Glomerular visceral epithelial cell (primary cell): ENCODE data around the gene TIPARP.
A peak's percentile ranks its signal among the peaks of the same experiment; 100 is the strongest.

Source experiments
- DNase-seq: peaks from one replicate; pipeline ENCODE4 v3.0.0-alpha.2; 2016; ENCODE audit errors: extremely low spot score

The TIPARP gene

GRCh38 chr3:156674046-156674910, at the start of gene TIPARP:
Gene TIPARP, plus strand, starts transcription at chr3:156674590. Its CDS starts 3,108 bp downstream, at chr3:156677698.
- peak; percentile 98 for DNase-seq

GRCh38 chr3:156626104-156626503, 48.3 kb upstream of the TIPARP start:
- peak; percentile 42 for DNase-seq

- DNase-seq = peak; percentile 19
Observed at GRCh38 chr3:156627946-156628569, 46.3 kb upstream of the TIPARP start.

DNA sequence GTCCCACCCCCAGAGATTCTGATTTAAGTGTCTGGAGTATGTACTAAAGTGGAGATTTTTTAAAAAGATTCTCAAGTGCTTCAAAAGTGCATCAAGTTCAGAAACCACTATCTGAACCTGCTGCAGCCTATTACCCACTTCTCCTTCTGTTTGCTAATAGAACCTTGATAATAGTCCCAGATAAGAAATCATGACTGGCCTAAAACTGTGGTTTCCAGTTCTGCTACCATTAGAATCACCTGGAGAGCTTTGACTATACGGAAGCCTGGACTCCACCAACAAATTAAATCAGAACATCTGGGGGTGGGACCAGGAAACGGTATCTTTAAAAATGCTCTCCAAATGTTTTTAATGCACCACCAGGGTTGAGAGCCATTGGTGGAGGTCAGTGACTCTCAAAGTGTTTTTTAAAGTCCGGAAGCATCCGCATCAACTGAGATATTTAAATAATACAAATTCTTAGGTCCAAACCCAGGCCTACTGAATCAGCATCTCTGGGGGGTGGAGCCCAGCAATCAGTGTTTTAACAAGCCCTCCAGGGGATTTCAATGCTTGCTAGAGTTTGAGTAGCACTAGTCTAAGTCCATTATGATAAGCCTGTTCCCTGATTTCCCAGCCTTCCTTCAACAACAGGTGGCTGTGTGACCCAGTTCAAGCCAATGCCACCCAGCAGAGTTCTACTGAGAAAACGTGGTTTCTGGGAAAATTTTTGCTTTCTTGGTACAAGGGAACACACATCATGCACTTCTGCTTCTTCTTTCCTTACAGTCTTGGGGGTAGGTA, 45.4 kb upstream of the TIPARP start:
- DNase-seq = no peak

DNA sequence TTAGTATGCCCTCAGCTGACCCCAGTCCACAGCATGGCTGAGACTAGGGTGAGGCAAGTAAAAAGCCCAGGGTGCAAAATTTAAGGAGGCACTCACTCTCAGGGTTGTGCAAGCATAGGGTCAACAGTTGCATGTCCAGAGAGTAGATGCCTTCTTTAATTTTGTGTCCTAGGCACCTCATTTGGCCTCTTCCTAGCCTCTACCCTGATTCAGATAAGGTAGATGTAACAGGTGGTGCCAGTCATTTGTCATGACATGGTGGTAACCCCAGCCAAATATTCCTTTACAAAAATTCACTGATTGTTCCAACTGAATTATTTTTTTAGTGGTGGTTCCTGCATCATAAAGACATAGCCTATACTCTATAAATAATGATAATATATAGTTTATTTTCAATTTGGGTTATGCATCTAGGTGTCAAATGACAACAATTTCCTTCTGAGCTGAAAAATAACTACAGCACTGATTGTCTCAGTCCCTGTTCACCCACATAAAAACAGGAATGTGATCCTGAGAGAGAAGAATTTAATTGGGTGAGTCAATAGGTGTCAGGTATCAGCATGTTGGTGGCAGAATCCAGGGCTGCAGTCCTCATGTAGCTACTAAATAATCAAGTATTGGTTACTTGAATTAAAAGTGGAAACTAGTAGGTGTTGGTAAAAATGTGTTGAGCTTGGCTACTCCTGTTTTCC, 44.2 kb upstream of the TIPARP start:
- peak; percentile 47 for DNase-seq

GRCh38 chr3:156630773-156631093, 43.7 kb upstream of the TIPARP start:
- peak; percentile 25 for DNase-seq

DNA sequence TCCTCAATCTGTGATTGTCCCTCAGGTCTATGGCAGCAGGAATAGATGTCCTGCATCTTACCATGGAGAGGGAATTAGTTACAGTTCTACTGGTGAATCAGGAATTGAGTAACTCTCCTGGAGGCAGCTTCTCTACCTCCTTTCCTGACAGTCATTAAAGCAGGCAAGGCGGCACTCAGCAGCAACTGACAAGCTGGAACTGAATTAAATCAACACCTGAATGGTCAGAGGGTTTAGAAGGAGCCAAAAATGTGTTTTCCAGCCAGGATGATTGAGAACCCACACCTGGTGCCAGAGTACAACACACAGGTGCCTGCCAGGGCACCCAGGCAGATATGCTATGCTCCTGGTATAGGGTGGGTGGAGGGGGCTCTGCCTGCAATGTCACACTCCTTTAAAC, 43.1 kb upstream of the TIPARP start:
- no peak for DNase-seq

DNA sequence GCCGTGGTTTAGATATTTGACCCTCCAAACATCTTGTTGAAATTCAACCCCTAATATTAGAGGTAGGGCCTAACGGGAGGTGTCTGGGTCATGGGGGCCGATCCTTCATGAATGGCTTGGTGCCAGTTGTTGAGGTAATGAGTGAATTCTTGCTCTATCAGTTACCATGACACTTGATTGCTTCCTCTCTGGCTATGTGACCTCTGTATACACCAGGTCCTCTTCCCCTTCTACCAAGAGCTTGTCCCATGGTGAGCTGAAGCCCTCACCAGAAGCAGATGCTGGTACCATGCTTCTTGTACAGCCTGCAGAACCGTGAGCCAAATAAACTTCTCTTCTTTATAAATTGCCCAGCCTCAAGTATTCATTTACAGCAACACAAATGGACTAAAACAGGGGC, 41.8 kb upstream of the TIPARP start:
- DNase-seq = no peak

DNA sequence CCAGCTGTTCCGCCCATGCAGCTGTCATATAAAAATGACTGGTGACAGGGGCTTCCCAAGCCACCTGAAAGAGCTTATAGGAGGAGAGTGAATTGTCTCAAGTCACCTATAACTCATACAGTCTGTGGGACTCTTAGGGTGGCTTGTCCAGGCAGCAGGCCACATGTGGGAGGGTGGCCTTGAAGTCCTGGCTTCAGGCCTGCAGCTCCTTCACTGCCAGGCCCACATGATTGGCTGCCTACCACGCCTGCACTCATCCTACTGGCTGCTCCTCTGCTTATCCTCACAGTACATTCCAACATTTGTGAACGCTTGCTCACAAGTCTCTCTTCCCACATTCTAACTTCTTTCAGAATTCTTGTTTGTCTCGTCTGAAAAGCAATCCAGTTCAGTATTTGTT, 41.1 kb upstream of the TIPARP start:
- no peak for DNase-seq

DNA sequence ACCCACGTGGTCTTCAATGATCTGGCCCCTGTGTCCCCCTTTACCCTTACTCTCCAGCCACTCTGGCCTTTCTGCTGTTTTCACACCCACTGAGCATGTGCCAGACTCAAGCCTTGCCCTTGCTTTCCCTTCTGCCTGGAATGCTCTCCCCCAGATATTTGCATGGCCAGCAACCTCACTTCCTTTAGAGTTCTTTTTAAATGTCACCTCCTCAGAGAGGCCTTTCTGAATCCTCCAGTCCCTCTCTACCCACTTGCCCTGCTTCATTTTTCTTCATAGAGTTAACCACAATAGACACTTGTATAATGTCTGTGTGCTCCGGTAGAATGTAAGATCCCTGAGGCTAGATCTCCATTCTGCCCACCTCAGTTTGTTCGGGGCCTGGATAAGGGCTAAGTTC, 39.4 kb upstream of the TIPARP start:
- no peak for DNase-seq

DNA sequence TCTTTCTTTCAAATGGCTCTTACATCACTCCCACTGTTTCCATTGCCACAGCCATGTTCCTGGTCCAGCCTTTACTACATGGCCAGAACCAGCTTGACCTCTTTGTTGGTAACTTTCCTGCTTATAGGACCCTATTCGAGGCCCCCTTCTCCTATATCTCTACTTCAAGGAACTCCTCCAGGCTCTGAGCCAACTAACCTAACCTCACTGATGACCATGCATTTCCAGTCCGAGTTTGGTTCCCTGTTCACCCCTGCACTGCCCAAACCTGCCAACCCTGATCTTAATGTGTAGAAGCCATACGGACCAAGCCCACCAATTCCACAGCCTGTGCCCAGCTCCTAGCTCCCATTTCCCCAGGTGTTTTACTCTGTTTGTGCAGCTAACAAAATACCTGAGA, 38.4 kb upstream of the TIPARP start:
- DNase-seq = no peak

DNA sequence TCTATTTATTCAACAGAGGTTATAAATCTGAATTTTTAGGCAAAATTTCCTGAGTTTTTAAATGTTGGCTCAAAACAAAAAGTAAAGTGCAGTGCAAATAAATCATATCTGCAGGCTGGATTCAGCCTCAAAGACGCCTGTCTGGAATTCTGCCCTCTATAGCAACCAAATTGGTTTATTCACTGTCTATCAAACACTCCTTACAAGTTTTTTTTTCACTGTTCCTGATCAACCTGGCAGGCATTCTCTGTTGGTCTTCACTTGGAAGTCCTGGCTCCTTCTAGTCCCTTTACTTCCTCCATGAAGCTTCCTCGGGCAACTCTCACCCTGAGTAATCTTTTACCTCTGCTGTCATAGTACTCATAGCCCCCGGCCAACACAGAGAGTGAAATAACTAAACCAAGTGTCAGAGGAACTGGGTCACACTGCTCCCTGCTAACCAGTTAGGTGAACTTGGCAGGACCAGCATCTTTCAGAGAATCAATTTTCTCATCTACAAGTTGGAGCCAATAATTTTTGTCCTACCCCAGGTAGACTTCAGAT, 36.8 kb upstream of the TIPARP start:
- DNase-seq = no peak

GRCh38 chr3:156638271-156638670, 36.1 kb upstream of the TIPARP start:
- no peak for DNase-seq

- DNase-seq = no peak
Observed at GRCh38 chr3:156639414-156640023, 34.9 kb upstream of the TIPARP start.

DNA sequence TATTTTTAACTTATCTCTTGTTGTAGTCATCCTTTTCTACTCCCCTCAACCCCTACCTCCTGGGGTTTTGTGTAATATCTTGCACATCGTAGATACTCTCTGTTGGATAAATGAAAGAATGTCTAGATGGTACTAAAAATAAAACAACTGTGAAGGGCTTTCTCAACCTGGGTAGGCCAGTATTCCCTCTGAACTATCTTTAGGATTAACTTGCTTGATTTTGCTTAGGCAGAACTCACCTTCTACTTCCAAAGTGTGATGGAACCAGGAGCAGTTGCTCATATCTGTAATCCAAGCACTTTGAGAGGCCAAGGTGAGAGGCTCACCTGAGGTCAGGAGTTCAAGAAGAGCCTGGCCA, 32.8 kb upstream of the TIPARP start:
- DNase-seq = no peak

GRCh38 chr3:156642750-156643728, 31.4 kb upstream of the TIPARP start:
- no peak for DNase-seq

GRCh38 chr3:156643729-156644389, 30.5 kb upstream of the TIPARP start:
- DNase-seq = no peak

DNA sequence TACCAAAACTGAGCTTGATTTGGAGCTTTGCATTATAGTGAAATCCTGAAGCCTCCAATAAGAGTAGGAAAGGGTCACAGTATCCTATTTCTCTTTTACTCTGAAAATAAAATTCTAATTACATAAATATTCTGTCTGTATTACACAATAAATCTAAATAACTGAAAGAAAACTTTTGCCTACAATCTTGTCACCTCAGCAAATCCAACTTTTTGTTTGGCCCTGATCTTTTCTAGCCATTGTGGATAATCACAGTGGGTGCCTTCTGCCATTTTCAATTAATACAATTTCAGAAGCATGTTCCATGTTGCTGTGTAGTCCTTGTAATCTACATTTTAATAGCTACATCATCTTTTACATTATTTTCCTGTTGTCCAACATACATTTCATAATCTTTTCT, 29.4 kb upstream of the TIPARP start:
- no peak for DNase-seq

- no peak for DNase-seq
Observed at GRCh38 chr3:156646958-156647357, 27.4 kb upstream of the TIPARP start.

GRCh38 chr3:156648086-156648485, 26.3 kb upstream of the TIPARP start:
- DNase-seq = peak; percentile 12
